ACC112 (cell line): ENCODE results near the gene KATNB1.

Source experiments
- H2AFZ ChIP-seq: fragments of 200-600 bp; sonication (generic); one replicate; pipeline ENCODE4 v1.6.0; 2017; ENCODE audit warnings: antibody characterized with exemption, low read length; ENCODE audit not compliant: unreplicated experiment
- H3K27ac ChIP-seq: fragments of 200-600 bp; sonication (generic); 2 replicates; pipeline ENCODE4 v1.5.1; 2014; ENCODE audit warnings: low read depth, mild to moderate bottlenecking, antibody characterized with exemption, low read length, moderate library complexity
- H3K27me3 ChIP-seq: fragments of 200-600 bp; sonication (generic); 2 replicates; pipeline ENCODE4 v1.6.1; 2014; ENCODE audit warnings: mild to moderate bottlenecking, antibody characterized with exemption, low read length, moderate library complexity, mixed read lengths; ENCODE audit not compliant: insufficient read depth
- H3K36me3 ChIP-seq: fragments of 200-600 bp; sonication (generic); 2 replicates; pipeline ENCODE4 v1.6.1; 2016; ENCODE audit warnings: mild to moderate bottlenecking, antibody characterized with exemption, low read length, moderate library complexity, mixed read lengths; ENCODE audit not compliant: insufficient read depth
- H3K4me1 ChIP-seq: fragments of 200-600 bp; sonication (generic); one replicate; pipeline ENCODE4 v1.6.1; 2016; ENCODE audit warnings: low read length, mixed read lengths; ENCODE audit not compliant: insufficient read depth, unreplicated experiment, control insufficient read depth
- H3K4me3 ChIP-seq: fragments of 200-600 bp; sonication (generic); 2 replicates; pipeline ENCODE4 v1.5.1; 2014; ENCODE audit warnings: mild to moderate bottlenecking, low read depth, low read length
- H3K79me2 ChIP-seq: fragments of 200-600 bp; sonication (generic); one replicate; pipeline ENCODE4 v1.6.0; 2016; ENCODE audit warnings: low read length; ENCODE audit not compliant: control insufficient read depth, unreplicated experiment, insufficient read depth

KATNB1 gene

GRCh38 chr16:57752581-57753447, 17.2 kb downstream of the KATNB1 start:
- Histone ChIP-seq H3K4me3 (no peak overlapping the region), H3K4me1 (no peaks in the 10 kb centered on the region), H3K36me3 (no peaks in the 10 kb centered on the region), H3K27ac (no peak overlapping the region), H2AFZ (no peak overlapping the region), H3K27me3 (no peaks in the 10 kb centered on the region), H3K79me2 (no peaks in the 10 kb centered on the region)

GRCh38 chr16:57753448-57754353, 18.1 kb downstream of the KATNB1 start:
- Histone ChIP-seq H3K36me3 (no peaks in the 10 kb centered on the region), H2AFZ (no peak overlapping the region), H3K27me3 (no peaks in the 10 kb centered on the region), H3K27ac (no peak overlapping the region), H3K4me3 (no peak overlapping the region), H3K79me2 (no peaks in the 10 kb centered on the region), H3K4me1 (no peaks in the 10 kb centered on the region)

GRCh38 chr16:57754354-57755060, 18.9 kb downstream of the KATNB1 start:
- no peaks in the 10 kb centered on the region for H3K79me2 ChIP-seq
- no peak overlapping the region for H3K4me3 ChIP-seq
- no peak overlapping the region for H2AFZ ChIP-seq
- no peaks in the 10 kb centered on the region for H3K27me3 ChIP-seq
- H3K36me3 ChIP-seq: no peaks in the 10 kb centered on the region
- no peak overlapping the region for H3K27ac ChIP-seq
- no peaks in the 10 kb centered on the region for H3K4me1 ChIP-seq

- Histone ChIP-seq H3K27me3 (no peaks in the 10 kb centered on the region), H3K79me2 (no peaks in the 10 kb centered on the region), H3K4me3 (no peak overlapping the region), H3K4me1 (no peaks in the 10 kb centered on the region), H2AFZ (no peak overlapping the region), H3K36me3 (no peaks in the 10 kb centered on the region), H3K27ac (no peak overlapping the region)
Measured at GRCh38 chr16:57755061-57755684, 19.6 kb downstream of the KATNB1 start.

DNA sequence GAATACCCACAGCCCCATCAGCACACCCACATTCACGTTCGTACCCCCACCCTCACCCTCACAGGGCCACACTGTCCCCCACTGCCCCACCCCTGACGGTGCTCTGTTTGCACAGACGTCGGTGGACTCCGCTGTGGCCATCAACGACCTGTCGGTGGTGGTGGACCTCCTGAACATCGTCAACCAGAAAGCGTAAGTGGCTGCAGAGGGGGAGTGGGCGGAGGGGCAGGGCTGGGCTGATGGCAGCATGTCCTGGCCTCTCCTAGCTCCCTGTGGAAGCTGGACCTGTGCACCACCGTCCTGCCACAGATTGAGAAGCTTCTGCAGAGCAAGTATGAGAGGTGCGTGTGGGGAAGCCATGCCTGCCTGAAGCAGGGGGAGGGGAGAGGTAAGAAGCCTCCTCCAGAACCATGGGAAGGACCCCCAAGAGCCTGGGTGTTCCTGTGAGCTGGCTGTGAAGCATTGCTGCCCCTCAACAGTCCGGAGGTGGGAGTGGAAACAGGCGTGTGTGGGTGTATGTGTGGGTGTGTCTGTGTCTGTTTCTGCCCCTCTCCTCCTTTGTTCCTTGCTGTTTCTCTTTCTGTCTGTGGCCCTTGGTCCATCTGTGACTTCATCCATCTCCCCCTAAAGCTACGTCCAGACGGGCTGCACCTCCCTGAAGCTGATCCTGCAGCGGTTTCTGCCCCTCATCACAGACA, 20.3 kb downstream of the KATNB1 start:
- Histone ChIP-seq H3K27me3 (no peaks in the 10 kb centered on the region), H3K79me2 (no peaks in the 10 kb centered on the region), H3K36me3 (no peaks in the 10 kb centered on the region)

GRCh38 chr16:57756424-57757325, 21.1 kb downstream of the KATNB1 start:
- Histone ChIP-seq H3K79me2 (no peaks in the 10 kb centered on the region), H3K27me3 (no peaks in the 10 kb centered on the region), H3K27ac (no peak overlapping the region), H2AFZ (no peak overlapping the region), H3K36me3 (no peaks in the 10 kb centered on the region), H3K4me3 (no peak overlapping the region), H3K4me1 (no peaks in the 10 kb centered on the region)

More for the DNA sequence above, 20.3 kb downstream of the KATNB1 start:
- Histone ChIP-seq H3K27ac (no peak overlapping the region), H3K4me1 (no peaks in the 10 kb centered on the region), H3K4me3 (no peak overlapping the region), H2AFZ (no peak overlapping the region)

- H3K4me1 ChIP-seq: no peaks in the 10 kb centered on the region
- H3K27ac ChIP-seq: no peak overlapping the region
- no peak overlapping the region for H3K4me3 ChIP-seq
- no peaks in the 10 kb centered on the region for H3K79me2 ChIP-seq
- no peak overlapping the region for H2AFZ ChIP-seq
- no peaks in the 10 kb centered on the region for H3K36me3 ChIP-seq
- H3K27me3 ChIP-seq: no peaks in the 10 kb centered on the region
Measured at GRCh38 chr16:57757326-57757786, 21.8 kb downstream of the KATNB1 start.

DNA sequence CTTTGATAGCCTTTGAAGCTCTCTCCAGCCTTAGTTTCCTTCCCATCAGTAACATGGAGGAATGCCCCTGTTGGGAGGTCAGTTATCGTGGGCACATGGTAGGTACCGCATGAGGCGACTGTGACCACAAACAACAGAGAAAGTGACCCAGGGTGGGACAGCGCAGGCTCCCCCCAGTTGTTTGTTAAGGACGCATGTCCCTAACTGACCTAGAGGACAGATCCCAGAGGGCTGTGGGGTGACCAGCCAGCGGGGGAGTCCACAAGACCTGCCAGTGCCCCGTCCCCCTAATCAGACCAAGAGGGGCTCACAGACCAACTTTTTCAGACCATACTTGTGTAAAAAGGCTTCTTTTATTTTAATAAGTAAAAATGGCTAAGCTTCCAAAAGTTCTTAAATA, 22.3 kb downstream of the KATNB1 start:
- no peak overlapping the region for H3K4me3 ChIP-seq
- H3K79me2 ChIP-seq: no peaks in the 10 kb centered on the region
- no peak overlapping the region for H2AFZ ChIP-seq
- H3K27ac ChIP-seq: no peak overlapping the region
- H3K4me1 ChIP-seq: peaks cover under 1% of the 10 kb centered on the region
- no peaks in the 10 kb centered on the region for H3K36me3 ChIP-seq
- H3K27me3 ChIP-seq: no peaks in the 10 kb centered on the region
